Uterus (tissue), 4 donors: ENCODE measurements around the gene B4GALT4. TPM values are rescaled to one million over a fixed set of nuclear protein-coding genes. Genes with fewer than 3 reads are reported as not detected.

Experiments used
- DNase-seq, 2 donors: peaks; one replicate each; pipeline ENCODE4 v3.0.0-alpha.2; 2019 to 2020
- H3K27ac ChIP-seq, 2 donors: fragments of 200-600 bp; sonication (generic); 1 replicate in 1 of 2; 2 replicates in 1 of 2; pipeline ENCODE4 v1.5.1; 2016 to 2018
- H3K27me3 ChIP-seq, 2 donors: fragments of 200-600 bp; sonication (generic); one replicate each; pipeline ENCODE4 v1.5.1; 2018 to 2019; ENCODE audit warnings: control low read depth in 1 of 2
- H3K36me3 ChIP-seq, 2 donors: fragments of 200-600 bp; sonication (generic); one replicate each; pipeline ENCODE4 v1.5.1; 2019; ENCODE audit warnings: control low read depth in 1 of 2
- H3K4me1 ChIP-seq, 2 donors: fragments of 200-600 bp; sonication (generic); one replicate each; pipeline ENCODE4 v1.5.1; 2018 to 2019; ENCODE audit warnings: control low read depth in 1 of 2
- H3K4me3 ChIP-seq, 2 donors: fragments of 200-600 bp; sonication (generic); 1 replicate in 1 of 2; 2 replicates in 1 of 2; pipeline ENCODE4 v1.5.1; 2018 to 2019; ENCODE audit warnings: mild to moderate bottlenecking in 1 of 2
- H3K9me3 ChIP-seq, 2 donors: fragments of 200-600 bp; sonication (generic); one replicate each; pipeline ENCODE4 v1.5.1; 2019; ENCODE audit warnings: control low read depth in 1 of 2
- POLR2A ChIP-seq, 2 donors: fragments of 450-650 bp; IDR thresholded peaks; one replicate each; pipeline ENCODE4 v1.6.1; 2016; ENCODE audit warnings: antibody characterized with exemption in 2 of 2, mild to moderate bottlenecking in 1 of 2, moderate library complexity in 1 of 2
- intact Hi-C: fragments of 100-400 bp; cut with DNase I; formaldehyde crosslinking; loops from one replicate; pipeline ENCODE4 v1.15.1; 2023; ENCODE audit warnings: low total_unique reads
- total RNA-seq, 4 donors: library from RNA; depleted of rRNA in 3 of 4; stranded (reverse); fragments of >200 nt in 3 of 4; gene quantifications; one replicate each; pipeline versions ENCODE4 v1.1.0 to v1.2.4, GENCODE V29; 2014 to 2023
- TF ChIP-seq, protein P1 (sequence below), 4 experiments: fragments of 200-600 bp in 2 of 4; fragments of 450-650 bp in 2 of 4; sonication (generic) in 2 of 4; IDR thresholded peaks; one replicate each; pipeline ENCODE4 v1.5.1; 2016 to 2019; ENCODE audit warnings: antibody characterized with exemption in 4 of 4, mild to moderate bottlenecking in 2 of 4, moderate library complexity in 1 of 4
- donor health status: DM: yes; HTN: yes; CAD: no.

Gene B4GALT4
- total RNA-seq, 4 donors from 2014 or later = 21.6 to 74.1 (median 49.8) TPM

DNA sequence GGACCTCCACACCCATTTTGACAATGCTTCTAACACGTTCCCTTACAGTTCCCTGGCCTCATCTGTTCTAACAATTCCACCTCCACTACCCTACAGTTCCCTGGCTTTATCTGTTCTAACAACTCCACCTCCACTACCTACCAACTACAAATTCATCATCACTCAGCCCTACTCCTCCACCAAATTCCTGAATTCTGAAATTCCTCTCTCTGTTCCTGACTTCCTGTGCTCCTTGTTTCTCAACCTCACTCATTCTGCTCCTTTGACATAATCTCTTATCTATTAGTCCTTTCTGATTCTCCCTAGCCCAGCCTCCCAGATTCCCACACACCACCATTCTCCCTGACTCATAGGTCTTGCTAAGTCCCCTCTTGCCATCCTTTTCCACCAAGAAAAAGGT is 44.8 kb downstream of the B4GALT4 start:
- H3K27me3 ChIP-seq = no peaks in the 10 kb centered on the region
- H3K4me1 ChIP-seq = no peaks in the 10 kb centered on the region
- DNase-seq = no peak
- intact Hi-C loops = no loop called here
- no peaks in the 10 kb centered on the region for H3K36me3 ChIP-seq
- no peak overlapping the region for H3K27ac ChIP-seq
- no peak for TF ChIP-seq POLR2A (IDR thresholded peaks at IDR 0.05)
- TF ChIP-seq, protein P1, sequence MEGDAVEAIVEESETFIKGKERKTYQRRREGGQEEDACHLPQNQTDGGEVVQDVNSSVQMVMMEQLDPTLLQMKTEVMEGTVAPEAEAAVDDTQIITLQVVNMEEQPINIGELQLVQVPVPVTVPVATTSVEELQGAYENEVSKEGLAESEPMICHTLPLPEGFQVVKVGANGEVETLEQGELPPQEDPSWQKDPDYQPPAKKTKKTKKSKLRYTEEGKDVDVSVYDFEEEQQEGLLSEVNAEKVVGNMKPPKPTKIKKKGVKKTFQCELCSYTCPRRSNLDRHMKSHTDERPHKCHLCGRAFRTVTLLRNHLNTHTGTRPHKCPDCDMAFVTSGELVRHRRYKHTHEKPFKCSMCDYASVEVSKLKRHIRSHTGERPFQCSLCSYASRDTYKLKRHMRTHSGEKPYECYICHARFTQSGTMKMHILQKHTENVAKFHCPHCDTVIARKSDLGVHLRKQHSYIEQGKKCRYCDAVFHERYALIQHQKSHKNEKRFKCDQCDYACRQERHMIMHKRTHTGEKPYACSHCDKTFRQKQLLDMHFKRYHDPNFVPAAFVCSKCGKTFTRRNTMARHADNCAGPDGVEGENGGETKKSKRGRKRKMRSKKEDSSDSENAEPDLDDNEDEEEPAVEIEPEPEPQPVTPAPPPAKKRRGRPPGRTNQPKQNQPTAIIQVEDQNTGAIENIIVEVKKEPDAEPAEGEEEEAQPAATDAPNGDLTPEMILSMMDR (IDR thresholded peaks at IDR 0.05) = no peak
- no peak overlapping the region for H3K4me3 ChIP-seq
- H3K9me3 ChIP-seq = no peaks in the 10 kb centered on the region

- Histone ChIP-seq H3K27me3 (no peaks in the 10 kb centered on the region), H3K4me3 (no peak overlapping the region), H3K36me3 (no peaks in the 10 kb centered on the region), H3K9me3 (no peaks in the 10 kb centered on the region), H3K27ac (no peak overlapping the region), H3K4me1 (no peaks in the 10 kb centered on the region)
- TF ChIP-seq POLR2A (IDR thresholded peaks at IDR 0.05) = no peak
- TF ChIP-seq, protein P1 (IDR thresholded peaks at IDR 0.05) = no peak
- intact Hi-C loops = no loop called here
- DNase-seq = no peak
Measured at GRCh38 chr3:119195151-119195476, 45.6 kb downstream of the B4GALT4 start.

GRCh38 chr3:119194237-119195150 is 46.2 kb downstream of the B4GALT4 start:
- Histone ChIP-seq H3K27ac (no peak overlapping the region), H3K27me3 (no peaks in the 10 kb centered on the region), H3K4me3 (no peak overlapping the region), H3K4me1 (no peaks in the 10 kb centered on the region), H3K9me3 (no peaks in the 10 kb centered on the region), H3K36me3 (no peaks in the 10 kb centered on the region)
- no peak for DNase-seq
- intact Hi-C loops = no loop called here
- TF ChIP-seq, protein P1 (IDR thresholded peaks at IDR 0.05) = no peak

DNA sequence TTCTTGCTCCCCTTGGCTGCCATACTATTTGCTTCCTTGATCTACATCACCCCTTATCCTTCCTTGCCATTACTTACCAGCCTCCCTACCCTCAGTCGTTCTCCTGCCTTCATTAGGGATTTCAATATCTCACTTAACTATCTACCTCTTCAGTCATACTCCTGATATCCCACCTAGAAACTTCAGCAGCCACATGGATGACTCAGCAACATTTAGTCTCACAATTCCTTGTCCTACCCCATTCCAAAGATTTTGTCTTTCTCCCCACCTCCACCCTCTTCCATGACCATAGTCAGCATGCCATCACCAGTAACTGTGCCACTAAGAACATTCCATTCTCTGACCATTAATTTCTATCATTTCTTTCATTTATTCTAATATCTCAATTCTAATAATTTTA is 48.9 kb downstream of the B4GALT4 start:
- Histone ChIP-seq H3K27me3 (no peaks in the 10 kb centered on the region), H3K27ac (no peak overlapping the region), H3K9me3 (no peaks in the 10 kb centered on the region), H3K4me3 (no peak overlapping the region), H3K4me1 (no peaks in the 10 kb centered on the region), H3K36me3 (no peaks in the 10 kb centered on the region)
- DNase-seq = no peak
- TF ChIP-seq POLR2A (IDR thresholded peaks at IDR 0.05) = no peak
- intact Hi-C loops = no loop called here

DNA sequence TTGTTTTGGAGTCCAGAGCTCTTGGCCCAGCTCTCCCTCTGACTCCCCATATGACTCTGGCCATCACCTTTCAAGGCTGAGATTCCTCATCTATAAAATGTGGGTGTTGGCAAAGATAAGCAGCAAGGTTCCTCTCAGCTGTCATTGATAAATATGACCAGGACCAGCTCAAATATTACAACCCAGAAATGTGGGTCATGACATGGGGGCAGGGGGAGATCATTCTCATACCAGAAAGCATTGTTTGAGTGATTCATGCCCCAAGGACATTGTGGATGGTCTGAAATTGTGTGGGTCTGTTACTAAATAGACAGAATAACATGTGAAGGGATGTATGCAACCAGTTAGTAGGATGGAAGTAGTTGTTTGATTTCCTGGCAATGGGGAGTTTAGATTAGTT is 53.4 kb downstream of the B4GALT4 start:
- no peak for TF ChIP-seq POLR2A (IDR thresholded peaks at IDR 0.05)
- TF ChIP-seq, protein P1 (IDR thresholded peaks at IDR 0.05) = no peak
- Histone ChIP-seq H3K27ac (no peak overlapping the region), H3K27me3 (no peaks in the 10 kb centered on the region), H3K4me1 (no peaks in the 10 kb centered on the region), H3K9me3 (no peaks in the 10 kb centered on the region), H3K4me3 (no peak overlapping the region), H3K36me3 (no peaks in the 10 kb centered on the region)
- intact Hi-C loops = no loop called here
- no peak for DNase-seq
